IMR-90 (cell line): ENCODE results near the gene BCAR1. TPM values are rescaled to one million over a fixed set of nuclear protein-coding genes. Genes with fewer than 3 reads are reported as not detected.

Experiments
- ATAC-seq: fragments of 200-7000 bp; cut with Tn5 transposase; 2 replicates; pipeline ENCODE4 v1.9.1; 2020; ENCODE audit warnings: low read depth, mild to moderate bottlenecking, moderate library complexity
- BruUV-seq: library from RNA; stranded (reverse); fragments of 400-500 nt; replicated peaks from 2 replicates; lab custom pipeline; 2021; lab: Mats Ljungman, UMichigan
- CTCF ChIA-PET: fragments of 300-600 bp; formaldehyde crosslinking; extraction: SDS; loops from one replicate; lab custom pipeline; 2021; ENCODE audit warnings: antibody characterized with exemption; lab: Yijun Ruan, JAX
- POLR2A ChIA-PET: fragments of 300-600 bp; sonication (Branson Sonifier 250); formaldehyde crosslinking; loops from one replicate; lab custom pipeline; 2022; ENCODE audit warnings: antibody characterized with exemption; ENCODE audit not compliant: unreplicated experiment; lab: Charles Lee
- DNase-seq: peaks from one replicate; pipeline ENCODE4 v3.0.0; 2013
- H2AFZ ChIP-seq: replicated peaks from 2 replicates; pipeline ENCODE3; 2013; ENCODE audit warnings: low read length, mild to moderate bottlenecking; ENCODE audit not compliant: poor library complexity
- H2AK5ac ChIP-seq: 2 replicates; pipeline ENCODE4 v1.6.1; 2013; ENCODE audit warnings: low read depth, low read length, inconsistent platforms
- H2AK9ac ChIP-seq: replicated peaks from 2 replicates; pipeline ENCODE3; 2013; ENCODE audit warnings: mild to moderate bottlenecking, low read depth, low read length, moderate library complexity; ENCODE audit not compliant: poor library complexity
- H2BK120ac ChIP-seq: 2 replicates; pipeline ENCODE4 v1.6.1; 2013; ENCODE audit warnings: low read depth, low read length, inconsistent platforms
- H2BK15ac ChIP-seq: 3 replicates; pipeline ENCODE4 v1.6.1; 2013; ENCODE audit warnings: low read depth, low read length, inconsistent platforms
- H2BK20ac ChIP-seq: 2 replicates; pipeline ENCODE4 v1.6.1; 2013; ENCODE audit warnings: low read depth, mild to moderate bottlenecking, inconsistent platforms, low read length, moderate library complexity
- H2BK5ac ChIP-seq: 2 replicates; pipeline ENCODE4 v1.6.1; 2013; ENCODE audit warnings: mild to moderate bottlenecking, low read depth, low read length, inconsistent platforms; ENCODE audit not compliant: poor library complexity, severe bottlenecking
- H3K14ac ChIP-seq: replicated peaks from 2 replicates; pipeline ENCODE4 v1.6.1; 2013; ENCODE audit warnings: low read depth, low read length, inconsistent platforms
- H3K18ac ChIP-seq: 2 replicates; pipeline ENCODE4 v1.6.1; 2013; ENCODE audit warnings: low read depth, low read length, control low read depth
- H3K23ac ChIP-seq: 2 replicates; pipeline ENCODE4 v1.6.1; 2013; ENCODE audit warnings: low read depth, low read length, inconsistent platforms
- H3K27ac ChIP-seq: 2 replicates; pipeline ENCODE4 v1.5.1; 2013; ENCODE audit warnings: mild to moderate bottlenecking, control low read depth, low read length; ENCODE audit not compliant: insufficient read depth
- H3K27me3 ChIP-seq: 2 replicates; pipeline ENCODE4 v1.6.1; 2013; ENCODE audit warnings: low read length; ENCODE audit not compliant: control insufficient read depth, insufficient read depth
- H3K36me3 ChIP-seq: 2 replicates; pipeline ENCODE4 v1.6.1; 2013; ENCODE audit warnings: low read length, mixed read lengths; ENCODE audit not compliant: control insufficient read depth, insufficient read depth
- H3K4ac ChIP-seq: 2 replicates; pipeline ENCODE4 v1.6.1; 2013; ENCODE audit warnings: low read depth, low read length, inconsistent platforms
- H3K4me1 ChIP-seq: 2 replicates; pipeline ENCODE4 v1.6.1; 2013; ENCODE audit warnings: low read length, mixed read lengths; ENCODE audit not compliant: control insufficient read depth, insufficient read depth
- H3K4me2 ChIP-seq: 2 replicates; pipeline ENCODE4 v1.6.1; 2013; ENCODE audit warnings: low read depth, mild to moderate bottlenecking, control low read depth, low read length, moderate library complexity
- H3K4me3 ChIP-seq: 2 replicates; pipeline ENCODE4 v1.5.1; 2013; ENCODE audit warnings: low read depth, mild to moderate bottlenecking, control low read depth, low read length, moderate library complexity; ENCODE audit not compliant: insufficient read depth
- H3K56ac ChIP-seq: 2 replicates; pipeline ENCODE4 v1.6.1; 2013; ENCODE audit warnings: low read length, inconsistent platforms; ENCODE audit not compliant: insufficient read depth; ENCODE audit errors: extremely low read depth
- H3K79me1 ChIP-seq, 2 experiments: 2 replicates each; pipeline ENCODE4 v1.6.1; 2013; ENCODE audit warnings: low read length in 2 of 2, inconsistent platforms in 1 of 2, low read depth in 1 of 2
- H3K9ac ChIP-seq: 2 replicates; pipeline ENCODE4 v1.6.1; 2013; ENCODE audit warnings: low read depth, low read length, control low read depth
- H3K9me1 ChIP-seq: 2 replicates; pipeline ENCODE4 v1.6.1; 2013; ENCODE audit warnings: low read length, inconsistent platforms; ENCODE audit not compliant: insufficient read depth
- H3K9me3 ChIP-seq: 2 replicates; pipeline ENCODE4 v1.6.1; 2013; ENCODE audit warnings: low read length; ENCODE audit not compliant: control insufficient read depth, insufficient read depth
- H4K20me1 ChIP-seq: 2 replicates; pipeline ENCODE4 v1.6.1; 2013; ENCODE audit warnings: low read length, inconsistent platforms; ENCODE audit not compliant: insufficient read depth
- H4K5ac ChIP-seq: 2 replicates; pipeline ENCODE4 v1.6.1; 2013; ENCODE audit warnings: mild to moderate bottlenecking, low read depth, low read length, control low read depth
- H4K8ac ChIP-seq, 2 experiments: 2 replicates each; pipeline ENCODE4 v1.6.1; 2013; ENCODE audit warnings: low read depth in 2 of 2, low read length in 2 of 2, control low read depth in 1 of 2, inconsistent platforms in 1 of 2
- H4K91ac ChIP-seq: 2 replicates; pipeline ENCODE4 v1.6.1; 2013; ENCODE audit warnings: low read depth, low read length, inconsistent platforms; ENCODE audit not compliant: insufficient read depth
- BHLHE40 ChIP-seq: fragments of 150-350 bp; IDR thresholded peaks from 2 replicates; pipeline ENCODE4 v1.6.1; 2016; ENCODE audit warnings: mild to moderate bottlenecking, low read depth, low read length
- CHD1 ChIP-seq: IDR thresholded peaks from 2 replicates; pipeline ENCODE4 v1.6.1; 2012; ENCODE audit warnings: low read depth, low read length, improper control_type of control experiment
- FOS ChIP-seq: fragments of 150-350 bp; IDR thresholded peaks from 2 replicates; pipeline ENCODE4 v1.6.1; 2016; ENCODE audit warnings: low read depth, low read length
- MAFK ChIP-seq: IDR thresholded peaks from 2 replicates; pipeline ENCODE4 v1.6.1; 2012; ENCODE audit warnings: low read depth, low read length, improper control_type of control experiment
- MAZ ChIP-seq: IDR thresholded peaks from 2 replicates; pipeline ENCODE4 v1.6.1; 2012; ENCODE audit warnings: low read depth, mild to moderate bottlenecking, low read length, improper control_type of control experiment, moderate library complexity, borderline replicate concordance
- MXI1 ChIP-seq: IDR thresholded peaks from 2 replicates; pipeline ENCODE4 v1.6.1; 2012; ENCODE audit warnings: low read depth, mild to moderate bottlenecking, low read length, moderate library complexity, borderline replicate concordance
- NFE2L2 ChIP-seq: fragments of 150-350 bp; IDR thresholded peaks from 2 replicates; pipeline ENCODE4 v1.6.1; 2016; ENCODE audit warnings: low read depth, mild to moderate bottlenecking, low read length
- POLR2A ChIP-seq: IDR thresholded peaks from 2 replicates; pipeline ENCODE4 v1.6.1; 2012; ENCODE audit warnings: mild to moderate bottlenecking, low read depth, low read length
- RAD21 ChIP-seq: IDR thresholded peaks from 2 replicates; pipeline ENCODE4 v1.6.1; 2012; ENCODE audit warnings: low read length, improper control_type of control experiment
- RFX5 ChIP-seq: IDR thresholded peaks from 2 replicates; pipeline ENCODE4 v1.8.0; 2012; ENCODE audit warnings: low read depth, mild to moderate bottlenecking, low read length, moderate library complexity
- SMC3 ChIP-seq: fragments of 150-350 bp; IDR thresholded peaks from 2 replicates; pipeline ENCODE4 v1.6.1; 2016; ENCODE audit warnings: low read depth, mild to moderate bottlenecking, antibody characterized with exemption, low read length, moderate library complexity
- WGBS, 2 experiments: methylation state at CpG; one replicate each; pipeline versions ENCODE4 v1.1.5 to v1.1.7; 2013; ENCODE audit warnings: missing lambda C conversion rate in 2 of 2; ENCODE audit not compliant: insufficient read length in 1 of 2; ENCODE audit errors: extremely low coverage in 2 of 2; 5-methylcytosine and 5-hydroxymethylcytosine counted together
- dilution Hi-C: fragments of 300-500 bp; cut with HindIII; formaldehyde crosslinking; loops from one replicate; pipeline ENCODE4 v1.14.3; 2018; ENCODE audit warnings: low sequenced_read_pairs; ENCODE audit not compliant: unreplicated experiment
- in situ Hi-C: fragments of 300-500 bp; cut with MboI; formaldehyde crosslinking; loops from 3 replicates; pipeline ENCODE4 v1.14.3; 2019; ENCODE audit warnings: low sequenced_read_pairs, inconsistent platforms, mixed read lengths
- intact Hi-C: fragments of 100-400 bp; cut with micrococcal nuclease; formaldehyde crosslinking; loops from 2 replicates; pipeline ENCODE4 v1.10.0; 2022
- polyA plus RNA-seq, 3 experiments: library from polyadenylated mRNA; depleted of rRNA; stranded (reverse); fragments of >200 nt; gene quantifications; 2 replicates each; pipeline ENCODE4 v1.2.3, GENCODE V29; 2012; ENCODE audit warnings: low replicate concordance in 1 of 3
- total RNA-seq: library from RNA; depleted of rRNA; stranded (reverse); fragments of >200 nt; gene quantifications from 2 replicates; pipeline ENCODE4 v1.2.3, GENCODE V29; 2012
- TF ChIP-seq, protein P1 (sequence below): fragments of 150-350 bp; IDR thresholded peaks from 2 replicates; pipeline ENCODE4 v1.6.1; 2016; ENCODE audit warnings: low read depth, mild to moderate bottlenecking, low read length, moderate library complexity, borderline replicate concordance
- TF ChIP-seq, protein P2 (sequence below): conservative IDR thresholded peaks from 2 replicates; pipeline ENCODE4 v1.5.1; 2012; ENCODE audit warnings: mild to moderate bottlenecking, low read depth, low read length, improper control_type of control experiment

BCAR1 gene
- total and polyA plus RNA-seq, 2 of the 4 experiments (the other 2 are of a cell fraction), result 18.1 to 99.4 TPM

DNA sequence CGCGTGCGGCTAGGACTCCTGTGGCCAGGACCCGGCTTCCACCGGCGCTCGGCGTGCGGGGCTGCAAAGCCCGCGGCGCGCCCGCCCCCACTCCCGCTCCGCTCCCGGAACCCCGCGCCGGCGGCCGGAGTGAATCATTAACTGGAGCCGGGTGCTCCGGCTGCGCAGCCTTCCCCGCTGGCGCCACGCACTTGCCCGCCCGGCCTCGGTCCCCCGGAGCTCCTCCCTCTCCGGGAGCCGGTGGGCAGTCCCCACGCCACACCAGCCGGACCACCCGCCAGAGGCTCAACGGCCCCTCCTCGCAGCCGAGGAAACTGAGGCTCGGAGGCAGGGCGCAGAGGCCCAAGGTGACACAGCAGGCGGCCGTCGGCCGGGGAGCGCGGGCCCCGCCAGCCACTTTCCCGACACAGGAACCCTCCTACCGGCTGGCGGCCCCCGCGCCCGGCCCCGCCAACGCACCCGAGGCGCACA lies 580 bp downstream of the BCAR1 start:
- H2AFZ ChIP-seq, result peak overlapping the region; percentile 71
- no peak overlapping the region; the same call in 2 of the 3 replicates for H2BK15ac ChIP-seq
- peak overlapping the region; percentile 90 for H2AK9ac ChIP-seq
- H3K4me3 ChIP-seq, result peak overlapping the region; percentile 70
- H3K27me3 ChIP-seq, result no peaks in the 10 kb centered on the region
- peak; percentile 1 for ATAC-seq
- peak overlapping the region; percentile 93 for H3K27ac ChIP-seq
- H2AK5ac ChIP-seq, result peak overlapping the region; percentile 74; the same call in 1 of the 2 replicates
- peaks cover 5% of the 10 kb centered on the region; the same call in 1 of the 2 replicates for H3K36me3 ChIP-seq
- peaks cover 76% of the 10 kb centered on the region for H3K4me1 ChIP-seq
- intact Hi-C loops (loop anchor here (5.0 kb wide), 1 partner anchor 131 kb away; no protein-coding TSS in a partner anchor), dilution Hi-C loops (no loop called here), in situ Hi-C loops (no loop called here)
- no peak for DNase-seq
- POLR2A ChIA-PET, result interaction anchor here (0.7 kb wide), 1 partner anchor 14 kb away, joined by 21 read pairs; no protein-coding TSS in a partner anchor
- 0% methylated on average over 43 of the region's 59 CpGs; no CpG with 5 or more reads in 1 of the 2 experiments for WGBS, 2 experiments
- H4K20me1 ChIP-seq, result peaks cover 81% of the 10 kb centered on the region
- peak overlapping the region; percentile 91 for H3K23ac ChIP-seq
- H2BK20ac ChIP-seq, result no peak overlapping the region
- TF ChIP-seq RFX5 (no peak), MAZ (peak; percentile 53; the same call in 1 of the 2 replicates), SMC3 (no peak), POLR2A (peak; percentile 49; the same call in 1 of the 2 replicates), FOS (no peak), MXI1 (peak; percentile 4; the same call in 1 of the 2 replicates), MAFK (no peak), BHLHE40 (no peak), CHD1 (no peak), RAD21 (no peak), NFE2L2 (no peak)
- TF ChIP-seq, protein P1, sequence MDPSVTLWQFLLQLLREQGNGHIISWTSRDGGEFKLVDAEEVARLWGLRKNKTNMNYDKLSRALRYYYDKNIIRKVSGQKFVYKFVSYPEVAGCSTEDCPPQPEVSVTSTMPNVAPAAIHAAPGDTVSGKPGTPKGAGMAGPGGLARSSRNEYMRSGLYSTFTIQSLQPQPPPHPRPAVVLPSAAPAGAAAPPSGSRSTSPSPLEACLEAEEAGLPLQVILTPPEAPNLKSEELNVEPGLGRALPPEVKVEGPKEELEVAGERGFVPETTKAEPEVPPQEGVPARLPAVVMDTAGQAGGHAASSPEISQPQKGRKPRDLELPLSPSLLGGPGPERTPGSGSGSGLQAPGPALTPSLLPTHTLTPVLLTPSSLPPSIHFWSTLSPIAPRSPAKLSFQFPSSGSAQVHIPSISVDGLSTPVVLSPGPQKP, result no peak
- TF ChIP-seq, protein P2, sequence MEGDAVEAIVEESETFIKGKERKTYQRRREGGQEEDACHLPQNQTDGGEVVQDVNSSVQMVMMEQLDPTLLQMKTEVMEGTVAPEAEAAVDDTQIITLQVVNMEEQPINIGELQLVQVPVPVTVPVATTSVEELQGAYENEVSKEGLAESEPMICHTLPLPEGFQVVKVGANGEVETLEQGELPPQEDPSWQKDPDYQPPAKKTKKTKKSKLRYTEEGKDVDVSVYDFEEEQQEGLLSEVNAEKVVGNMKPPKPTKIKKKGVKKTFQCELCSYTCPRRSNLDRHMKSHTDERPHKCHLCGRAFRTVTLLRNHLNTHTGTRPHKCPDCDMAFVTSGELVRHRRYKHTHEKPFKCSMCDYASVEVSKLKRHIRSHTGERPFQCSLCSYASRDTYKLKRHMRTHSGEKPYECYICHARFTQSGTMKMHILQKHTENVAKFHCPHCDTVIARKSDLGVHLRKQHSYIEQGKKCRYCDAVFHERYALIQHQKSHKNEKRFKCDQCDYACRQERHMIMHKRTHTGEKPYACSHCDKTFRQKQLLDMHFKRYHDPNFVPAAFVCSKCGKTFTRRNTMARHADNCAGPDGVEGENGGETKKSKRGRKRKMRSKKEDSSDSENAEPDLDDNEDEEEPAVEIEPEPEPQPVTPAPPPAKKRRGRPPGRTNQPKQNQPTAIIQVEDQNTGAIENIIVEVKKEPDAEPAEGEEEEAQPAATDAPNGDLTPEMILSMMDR, result no peak
- H4K5ac ChIP-seq, result no peak overlapping the region
- H3K9me3 ChIP-seq, result no peaks in the 10 kb centered on the region
- H4K91ac ChIP-seq, result peak overlapping the region; percentile 46; the same call in 1 of the 2 replicates
- BruUV-seq, result no TSS peak
- peak overlapping the region; percentile 96 for H3K9ac ChIP-seq
- peak overlapping the region; percentile 82; the same call in 1 of the 2 replicates for H3K14ac ChIP-seq
- CTCF ChIA-PET, result interaction anchor here (0.8 to 1.2 kb wide), 2 partner anchors 17 to 55 kb away, joined by 3 to 4 read pairs; no protein-coding TSS in a partner anchor
- H3K9me1 ChIP-seq, result peaks cover 39% of the 10 kb centered on the region
- peaks cover 0 to 60% of the 10 kb centered on the region in 2 experiments; a peak in 3 of 4 replicates for H3K79me1 ChIP-seq
- peak overlapping the region; percentile 85 for H3K4ac ChIP-seq
- H3K56ac ChIP-seq, result peak overlapping the region; percentile 66
- H3K4me2 ChIP-seq, result peak overlapping the region; percentile 86
- peak overlapping the region; percentile 87 for H2BK5ac ChIP-seq
- peak overlapping the region; percentile 65; the same call in 1 of the 2 replicates for H2BK120ac ChIP-seq
- H4K8ac ChIP-seq, result peak overlapping the region; percentile 27 to 51; a peak in 1 of 4 replicates
- peak overlapping the region; percentile 19; the same call in 1 of the 2 replicates for H3K18ac ChIP-seq
